MM.1S (cell line): Measurements from ENCODE around the gene ANGPTL5.

Source experiments
- CTCF ChIP-seq: fragments of 300-600 bp; sonication (generic); IDR thresholded peaks from 2 replicates; pipeline ENCODE4 v1.5.1; 2016; ENCODE audit warnings: antibody characterized with exemption, low read length, mixed read lengths
- EZH2 ChIP-seq: fragments of 300-600 bp; sonication (generic); optimal IDR thresholded peaks from 2 replicates; pipeline ENCODE3; 2017; ENCODE audit warnings: low read depth, mild to moderate bottlenecking, antibody characterized with exemption, low read length, mixed read lengths
- EZH2phosphoT487 ChIP-seq: fragments of 300-600 bp; sonication (generic); IDR thresholded peaks from 2 replicates; pipeline ENCODE4 v1.6.1; 2018; ENCODE audit warnings: antibody characterized with exemption, low read length

GRCh38 chr11:101863361-101863760, 53.0 kb downstream of the ANGPTL5 start:
- TF ChIP-seq CTCF = no peak
- TF ChIP-seq EZH2phosphoT487 = no peak
- TF ChIP-seq EZH2 = no peak
